Measurements from ENCODE around the gene FPGS. TPM values are rescaled to one million over a fixed set of nuclear protein-coding genes. Genes with fewer than 3 reads are reported as not detected.
"Not testable (repeated sequence)": the region's sequence is repeated elsewhere in the genome, so short reads cannot be mapped to it uniquely, and the experiment has no call there.

Gene FPGS
- total RNA-seq, 1 donor from 2014 or later, result 70.0 TPM

- TF ChIP-seq CTCF (IDR thresholded peaks at IDR 0.05; ENCODE audit: insufficient read depth, low read length, severe bottlenecking), result no peak
- H3K36me3 ChIP-seq (ENCODE audit: control insufficient read depth, insufficient read depth, low read length), result no peaks in the 10 kb centered on the region
- FAIRE-seq, result no peak
- DNase-seq (ENCODE audit: low read depth), result no peak
- no peak overlapping the region for H3K4me3 ChIP-seq (ENCODE audit: low read depth, low read length)
- no peaks in the 10 kb centered on the region for H3K27me3 ChIP-seq (ENCODE audit: control insufficient read depth, insufficient read depth, low read length)
These were observed 35.8 kb downstream of the FPGS start for GRCh38 chr9:127838375-127839078.

GRCh38 chr9:127841087-127841835 lies 38.6 kb downstream of the FPGS start:
- Histone ChIP-seq H3K27me3 (ENCODE audit: control insufficient read depth, insufficient read depth, low read length) (no peaks in the 10 kb centered on the region), H3K4me3 (ENCODE audit: low read depth, low read length) (no peak overlapping the region), H3K36me3 (ENCODE audit: control insufficient read depth, insufficient read depth, low read length) (no peaks in the 10 kb centered on the region)
- FAIRE-seq (no peak), DNase-seq (ENCODE audit: low read depth) (no peak)
- no peak for TF ChIP-seq CTCF (IDR thresholded peaks at IDR 0.05; ENCODE audit: insufficient read depth, low read length, severe bottlenecking)

GRCh38 chr9:127844821-127845359 lies 42.2 kb downstream of the FPGS start:
- no peak for DNase-seq (ENCODE audit: low read depth)
- Histone ChIP-seq H3K36me3 (ENCODE audit: control insufficient read depth, insufficient read depth, low read length) (no peaks in the 10 kb centered on the region), H3K27me3 (ENCODE audit: control insufficient read depth, insufficient read depth, low read length) (no peaks in the 10 kb centered on the region), H3K4me3 (ENCODE audit: low read depth, low read length) (no peak overlapping the region)
- FAIRE-seq, result no peak
- TF ChIP-seq CTCF (IDR thresholded peaks at IDR 0.05; ENCODE audit: insufficient read depth, low read length, severe bottlenecking), result no peak

- H3K36me3 ChIP-seq (ENCODE audit: control insufficient read depth, insufficient read depth, low read length); FAIRE-seq; DNase-seq (ENCODE audit: low read depth); H3K4me3 ChIP-seq (ENCODE audit: low read depth, low read length); H3K27me3 ChIP-seq (ENCODE audit: control insufficient read depth, insufficient read depth, low read length): not testable (repeated sequence)
These were observed 42.9 kb downstream of the FPGS start for GRCh38 chr9:127845619-127846018.

GRCh38 chr9:127846443-127847177 lies 43.9 kb downstream of the FPGS start:
- no peaks in the 10 kb centered on the region for H3K27me3 ChIP-seq (ENCODE audit: control insufficient read depth, insufficient read depth, low read length)
- TF ChIP-seq CTCF (IDR thresholded peaks at IDR 0.05; ENCODE audit: insufficient read depth, low read length, severe bottlenecking), result no peak
- no peak overlapping the region for H3K4me3 ChIP-seq (ENCODE audit: low read depth, low read length)
- FAIRE-seq, result no peak
- no peaks in the 10 kb centered on the region for H3K36me3 ChIP-seq (ENCODE audit: control insufficient read depth, insufficient read depth, low read length)
- DNase-seq (ENCODE audit: low read depth), result no peak

- FAIRE-seq (no peak), DNase-seq (ENCODE audit: low read depth) (no peak)
- Histone ChIP-seq H3K4me3 (ENCODE audit: low read depth, low read length) (no peak overlapping the region), H3K27me3 (ENCODE audit: control insufficient read depth, insufficient read depth, low read length) (no peaks in the 10 kb centered on the region), H3K36me3 (ENCODE audit: control insufficient read depth, insufficient read depth, low read length) (no peaks in the 10 kb centered on the region)
- no peak for TF ChIP-seq CTCF (IDR thresholded peaks at IDR 0.05; ENCODE audit: insufficient read depth, low read length, severe bottlenecking)
These were observed 44.5 kb downstream of the FPGS start for GRCh38 chr9:127847178-127847510.
